Neural progenitor cell (in vitro differentiated cells): ENCODE results near the gene MICALL2.

Experiments used
- CTCF ChIP-seq: fragments of 200-600 bp; sonication (generic); IDR thresholded peaks from 2 replicates; pipeline ENCODE4 v1.5.1; 2017; ENCODE audit warnings: antibody characterized with exemption, mild to moderate bottlenecking
- EZH2 ChIP-seq: fragments of 200-600 bp; sonication (generic); IDR thresholded peaks from 2 replicates; pipeline ENCODE4 v1.6.1; 2017; ENCODE audit warnings: antibody characterized with exemption, mild to moderate bottlenecking, moderate library complexity
- EZH2phosphoT487 ChIP-seq: fragments of 200-600 bp; sonication (generic); IDR thresholded peaks from 2 replicates; pipeline ENCODE4 v1.6.1; 2017; ENCODE audit warnings: antibody characterized with exemption

GRCh38 chr7:1463676-1464223 is 4.5 kb upstream of the MICALL2 start:
- TF ChIP-seq CTCF (no peak), EZH2 (no peak), EZH2phosphoT487 (no peak)
